Measurements from ENCODE around the gene OMG. TPM values are rescaled to one million over a fixed set of nuclear protein-coding genes. Genes with fewer than 3 reads are reported as not detected.
A peak's percentile ranks its signal among the peaks of the same experiment; 100 is the strongest.

Gene OMG
- total RNA-seq, 1 donor: 0.63 TPM

DNA sequence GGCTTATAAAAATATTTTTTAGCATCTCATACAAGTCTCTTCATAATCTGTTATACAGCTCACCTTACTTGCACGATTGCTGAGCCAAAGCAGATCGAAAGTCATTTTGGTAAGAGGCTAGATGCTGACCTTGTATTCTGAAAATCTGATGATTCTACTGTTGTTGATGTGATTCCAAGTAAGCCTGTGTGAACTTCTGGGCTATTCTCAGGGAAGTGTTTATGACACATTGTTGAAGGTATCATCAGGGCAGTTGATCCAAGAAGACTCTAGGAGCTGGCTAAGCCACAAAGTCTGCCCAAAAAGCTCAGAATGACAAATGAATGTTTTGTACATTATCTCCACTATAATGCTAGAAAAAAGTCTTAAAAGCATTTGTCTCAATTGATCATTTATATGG lies 16.0 kb downstream of the OMG start:
- TF ChIP-seq, protein P1, sequence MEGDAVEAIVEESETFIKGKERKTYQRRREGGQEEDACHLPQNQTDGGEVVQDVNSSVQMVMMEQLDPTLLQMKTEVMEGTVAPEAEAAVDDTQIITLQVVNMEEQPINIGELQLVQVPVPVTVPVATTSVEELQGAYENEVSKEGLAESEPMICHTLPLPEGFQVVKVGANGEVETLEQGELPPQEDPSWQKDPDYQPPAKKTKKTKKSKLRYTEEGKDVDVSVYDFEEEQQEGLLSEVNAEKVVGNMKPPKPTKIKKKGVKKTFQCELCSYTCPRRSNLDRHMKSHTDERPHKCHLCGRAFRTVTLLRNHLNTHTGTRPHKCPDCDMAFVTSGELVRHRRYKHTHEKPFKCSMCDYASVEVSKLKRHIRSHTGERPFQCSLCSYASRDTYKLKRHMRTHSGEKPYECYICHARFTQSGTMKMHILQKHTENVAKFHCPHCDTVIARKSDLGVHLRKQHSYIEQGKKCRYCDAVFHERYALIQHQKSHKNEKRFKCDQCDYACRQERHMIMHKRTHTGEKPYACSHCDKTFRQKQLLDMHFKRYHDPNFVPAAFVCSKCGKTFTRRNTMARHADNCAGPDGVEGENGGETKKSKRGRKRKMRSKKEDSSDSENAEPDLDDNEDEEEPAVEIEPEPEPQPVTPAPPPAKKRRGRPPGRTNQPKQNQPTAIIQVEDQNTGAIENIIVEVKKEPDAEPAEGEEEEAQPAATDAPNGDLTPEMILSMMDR (IDR thresholded peaks at IDR 0.05; ENCODE audit: insufficient read depth, low read length): no peak
- no peak overlapping the region for H3K4me3 ChIP-seq (ENCODE audit: low read depth, low read length)
- DNase-seq (ENCODE audit: low read depth): no peak

DNA sequence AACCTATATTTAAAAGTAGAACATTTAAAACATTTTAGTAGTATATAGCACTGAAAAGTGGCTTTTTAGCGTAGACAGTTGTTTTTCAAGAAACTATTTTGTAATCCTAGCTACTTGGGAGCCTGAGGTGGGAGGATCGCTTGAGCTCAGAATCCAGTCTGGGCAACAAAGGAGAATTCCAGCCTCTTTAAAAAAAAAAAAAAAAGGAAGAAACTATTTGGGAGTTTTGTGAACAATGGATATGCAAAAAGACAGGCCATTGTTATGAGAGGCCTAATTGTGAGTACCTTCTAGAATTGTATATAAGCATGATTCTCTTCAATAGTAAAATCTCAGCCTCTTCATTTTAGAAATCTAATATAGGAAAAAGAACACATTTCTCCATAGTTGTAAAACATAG lies 17.6 kb downstream of the OMG start:
- peak; percentile 57 for DNase-seq (ENCODE audit: low read depth)
- TF ChIP-seq, protein P1 (IDR thresholded peaks at IDR 0.05; ENCODE audit: insufficient read depth, low read length): no peak
- no peak overlapping the region for H3K4me3 ChIP-seq (ENCODE audit: low read depth, low read length)

DNA sequence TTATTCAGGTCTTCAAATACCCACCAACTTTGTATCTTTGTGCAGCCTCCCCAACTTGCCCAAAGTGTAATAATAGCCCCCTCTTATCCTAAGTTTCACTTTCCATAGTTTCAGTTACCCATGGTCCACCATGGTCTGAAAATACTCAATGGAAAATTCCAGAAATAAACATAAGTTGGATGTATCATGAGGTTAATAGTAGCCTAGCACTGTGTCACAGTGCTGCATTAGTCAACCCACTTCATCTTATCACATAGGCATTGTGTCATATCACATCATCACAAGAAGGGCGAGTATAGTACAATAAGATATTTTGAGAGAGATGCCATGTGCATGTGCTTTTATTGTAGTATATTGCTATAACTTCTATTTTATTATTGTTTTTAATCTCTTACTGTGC lies 21.9 kb downstream of the OMG start:
- H3K4me3 ChIP-seq (ENCODE audit: low read depth, low read length): no peak overlapping the region
- no peak for DNase-seq (ENCODE audit: low read depth)
- TF ChIP-seq, protein P1 (IDR thresholded peaks at IDR 0.05; ENCODE audit: insufficient read depth, low read length): no peak

DNA sequence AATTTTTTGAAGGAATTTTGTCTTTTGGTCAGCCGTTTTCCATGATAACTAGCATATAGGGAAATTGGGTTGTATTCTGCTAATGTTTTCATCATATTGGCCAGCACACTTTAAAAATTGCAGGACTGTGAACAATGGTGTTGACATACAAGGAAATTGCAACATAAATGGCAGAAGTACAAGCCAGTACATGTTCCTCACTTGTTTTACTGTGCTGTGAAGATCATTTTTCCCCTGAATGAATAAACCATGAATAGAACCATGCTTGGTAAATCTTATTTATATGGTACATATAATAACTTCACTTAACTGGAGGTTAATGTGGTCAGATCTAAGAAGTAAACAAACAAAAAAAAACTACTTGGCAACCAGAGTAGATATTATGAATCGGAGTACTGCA lies 22.8 kb downstream of the OMG start:
- H3K4me3 ChIP-seq (ENCODE audit: low read depth, low read length): no peak overlapping the region
- peak; percentile 94 for DNase-seq (ENCODE audit: low read depth)
- TF ChIP-seq, protein P1 (IDR thresholded peaks at IDR 0.05; ENCODE audit: insufficient read depth, low read length): no peak

DNA sequence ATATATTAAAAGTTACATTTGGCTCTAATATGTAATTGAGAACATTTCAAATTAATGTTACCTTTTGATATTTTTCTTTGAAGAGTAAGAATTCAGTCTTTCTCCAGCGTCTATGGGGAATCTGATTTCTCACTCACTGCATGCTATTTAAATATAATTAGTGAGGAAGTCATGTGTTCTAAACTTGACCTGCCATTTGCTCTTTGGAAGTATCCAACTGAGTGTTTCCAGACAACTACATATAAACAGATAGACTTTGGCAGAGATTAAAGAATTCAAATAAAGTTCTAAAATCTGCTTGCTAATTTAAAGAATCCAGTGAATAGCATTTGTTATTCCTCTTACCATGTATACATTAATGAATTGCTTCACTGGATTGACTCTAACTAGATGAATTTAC lies 23.5 kb downstream of the OMG start:
- peak overlapping the region; percentile 26 for H3K4me3 ChIP-seq (ENCODE audit: low read depth, low read length)
- TF ChIP-seq, protein P1 (IDR thresholded peaks at IDR 0.05; ENCODE audit: insufficient read depth, low read length): no peak
- DNase-seq (ENCODE audit: low read depth): peak; percentile 45

DNA sequence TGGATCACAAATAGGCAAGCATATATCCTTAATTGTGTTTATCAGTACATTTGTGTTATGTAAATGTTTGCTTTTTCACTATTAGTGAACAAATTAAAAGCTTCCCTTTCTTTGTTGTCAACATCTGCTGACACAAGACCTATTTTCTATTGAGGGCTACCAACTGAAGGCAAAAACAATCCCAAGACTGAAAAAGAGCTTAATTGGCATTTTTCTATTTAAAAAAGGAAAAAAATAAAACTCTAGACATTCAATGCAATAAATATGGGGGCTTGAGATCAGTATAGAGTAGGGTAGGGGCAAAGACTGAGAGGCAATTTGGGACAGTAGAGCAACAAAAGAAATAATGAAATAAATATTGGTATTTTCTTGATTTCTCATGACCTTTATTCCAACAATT lies 24.2 kb downstream of the OMG start:
- no peak overlapping the region for H3K4me3 ChIP-seq (ENCODE audit: low read depth, low read length)
- TF ChIP-seq, protein P1 (IDR thresholded peaks at IDR 0.05; ENCODE audit: insufficient read depth, low read length): no peak

DNA sequence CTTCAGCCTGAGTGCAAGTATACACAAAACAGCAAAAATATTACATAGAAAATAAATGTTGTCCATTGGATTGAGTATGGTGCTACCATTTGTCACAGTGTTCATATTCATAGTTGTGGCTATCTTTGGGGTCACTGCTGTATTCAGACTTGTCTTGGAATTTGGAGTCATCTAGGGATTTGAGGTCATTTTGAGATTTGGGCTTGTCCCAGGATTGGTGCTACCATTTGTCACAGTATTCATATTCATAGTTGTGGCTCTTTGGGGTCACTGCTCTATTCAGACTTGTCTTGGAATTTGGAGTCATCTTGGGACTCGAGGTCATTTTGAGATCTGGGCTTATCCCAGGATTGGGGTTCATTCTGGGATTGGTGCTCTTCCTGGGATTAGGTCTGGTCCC lies 24.8 kb downstream of the OMG start:
- H3K4me3 ChIP-seq (ENCODE audit: low read depth, low read length): no peak overlapping the region
- no peak for DNase-seq (ENCODE audit: low read depth)
- TF ChIP-seq, protein P1 (IDR thresholded peaks at IDR 0.05; ENCODE audit: insufficient read depth, low read length): no peak

More for the DNA sequence above, 24.2 kb downstream of the OMG start:
- DNase-seq (ENCODE audit: low read depth): no peak
